SIG-M5 treated with dmso at 0.1 percent for 504 hours (cell line): Measurements from ENCODE around the gene ZYG11B.
"Not testable (repeated sequence)": the region's sequence is repeated elsewhere in the genome, so short reads cannot be mapped to it uniquely, and the experiment has no call there.

Source experiments
- DNase-seq: peaks from one replicate; lab custom pipeline; 2025; ENCODE audit not compliant: unreplicated experiment; lab: John Stamatoyannopoulos, UW

The ZYG11B gene

GRCh38 chr1:52842643-52843310, 116.5 kb downstream of the ZYG11B start, which contains the start of gene ZYG11A:
TSS of gene ZYG11A (plus strand) at chr1:52842760. CDS start at chr1:52842884, 124 bp downstream.
- DNase-seq, result peak; percentile 8

GRCh38 chr1:52845119-52845518, 118.9 kb downstream of the ZYG11B start:
- DNase-seq, result not testable (repeated sequence)

- DNase-seq, result no peak
Measured at GRCh38 chr1:52848423-52848822, 122.2 kb downstream of the ZYG11B start.

- no peak for DNase-seq
Measured at GRCh38 chr1:52850951-52851350, 124.7 kb downstream of the ZYG11B start.

- no peak for DNase-seq
Measured at GRCh38 chr1:52852854-52853253, 126.6 kb downstream of the ZYG11B start.

GRCh38 chr1:52855584-52855983, 129.3 kb downstream of the ZYG11B start:
- DNase-seq, result no peak

GRCh38 chr1:52856026-52856425, 129.8 kb downstream of the ZYG11B start:
- DNase-seq, result no peak

GRCh38 chr1:52857443-52857842, 131.2 kb downstream of the ZYG11B start:
- no peak for DNase-seq

GRCh38 chr1:52862666-52863458, 136.6 kb downstream of the ZYG11B start:
- DNase-seq, result no peak

GRCh38 chr1:52867087-52867863, 141.0 kb downstream of the ZYG11B start:
- DNase-seq, result peak; percentile 25

- DNase-seq, result not testable (repeated sequence)
Measured at GRCh38 chr1:52869727-52870126, 143.5 kb downstream of the ZYG11B start.

GRCh38 chr1:52876843-52877242, 150.6 kb downstream of the ZYG11B start:
- no peak for DNase-seq
